Sigmoid colon (tissue), 4 donors: Measurements from ENCODE around the gene CORO6.

ENCODE experiments used
- CTCF ChIP-seq, 4 experiments: fragments of 450-650 bp in 3 of 4; fragments of 200-600 bp in 1 of 4; IDR thresholded peaks; one replicate each; pipeline ENCODE4 v1.5.1; 2016 to 2019; ENCODE audit warnings: antibody characterized with exemption in 4 of 4, mild to moderate bottlenecking in 3 of 4, moderate library complexity in 2 of 4
- EP300 ChIP-seq, 4 donors: sonication (generic); formaldehyde crosslinking; IDR thresholded peaks; one replicate each; pipeline ENCODE4 v1.6.1; 2017; ENCODE audit warnings: antibody characterized with exemption in 4 of 4
- POLR2AphosphoS5 ChIP-seq, 4 donors: sonication (generic); formaldehyde crosslinking; IDR thresholded peaks; one replicate each; pipeline ENCODE4 v1.6.1; 2017; ENCODE audit warnings: antibody characterized with exemption in 4 of 4

GRCh38 chr17:29607557-29608195 lies 15.0 kb downstream of the CORO6 start:
- TF ChIP-seq CTCF (IDR thresholded peaks at IDR 0.05) (no peak), POLR2AphosphoS5 (IDR thresholded peaks at IDR 0.05) (no peak), EP300 (IDR thresholded peaks at IDR 0.05) (no peak)
